GM19463 (cell line): ENCODE measurements around the gene WDR17.
A peak's percentile ranks its signal among the peaks of the same experiment; 100 is the strongest.

Source experiments
- ATAC-seq: cut with Tn5 transposase; IDR thresholded peaks from one replicate; pipeline ENCODE4 v1.9.1; 2021; ENCODE audit warnings: mild to moderate bottlenecking, moderate library complexity; ENCODE audit not compliant: unreplicated experiment

The WDR17 gene

DNA sequence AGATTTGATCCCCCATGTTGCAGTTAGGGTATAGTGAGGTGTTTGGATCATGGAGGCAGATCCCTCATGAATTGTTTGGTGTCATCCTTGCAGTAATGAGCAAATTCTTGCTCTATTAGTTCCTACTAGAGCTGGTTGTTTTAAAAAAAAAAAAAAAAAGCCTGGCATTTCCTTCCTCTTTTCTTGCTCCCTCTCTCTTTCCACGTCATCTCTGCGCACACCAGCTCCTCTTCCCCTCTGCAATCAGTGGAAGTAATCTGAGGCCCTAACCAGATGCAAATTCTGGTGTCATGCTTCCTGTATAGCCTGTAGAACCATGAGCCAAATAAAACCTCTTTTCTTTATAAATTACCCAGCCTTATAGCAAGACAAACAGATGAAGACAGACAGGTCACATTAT, 24.5 kb downstream of the WDR17 start:
- ATAC-seq: no peak

DNA sequence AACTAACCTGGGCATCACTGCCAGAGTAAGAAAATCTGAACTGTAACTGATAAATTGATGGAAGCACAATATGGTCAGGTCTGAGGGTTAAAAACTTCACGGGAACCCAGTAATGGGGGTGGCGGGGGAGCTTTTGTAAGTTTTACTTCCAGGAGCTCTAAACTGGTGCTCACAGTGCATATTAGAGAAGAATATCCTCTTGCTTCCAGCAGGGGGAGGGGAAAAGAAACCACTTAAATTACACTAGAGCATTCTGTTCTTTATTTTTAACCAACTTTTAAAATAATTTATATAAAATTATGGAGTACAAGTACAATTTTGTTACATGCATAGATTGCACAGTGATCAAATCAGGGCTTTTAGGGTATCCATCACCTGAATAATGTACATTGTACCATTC, 33.7 kb downstream of the WDR17 start:
- no peak for ATAC-seq

DNA sequence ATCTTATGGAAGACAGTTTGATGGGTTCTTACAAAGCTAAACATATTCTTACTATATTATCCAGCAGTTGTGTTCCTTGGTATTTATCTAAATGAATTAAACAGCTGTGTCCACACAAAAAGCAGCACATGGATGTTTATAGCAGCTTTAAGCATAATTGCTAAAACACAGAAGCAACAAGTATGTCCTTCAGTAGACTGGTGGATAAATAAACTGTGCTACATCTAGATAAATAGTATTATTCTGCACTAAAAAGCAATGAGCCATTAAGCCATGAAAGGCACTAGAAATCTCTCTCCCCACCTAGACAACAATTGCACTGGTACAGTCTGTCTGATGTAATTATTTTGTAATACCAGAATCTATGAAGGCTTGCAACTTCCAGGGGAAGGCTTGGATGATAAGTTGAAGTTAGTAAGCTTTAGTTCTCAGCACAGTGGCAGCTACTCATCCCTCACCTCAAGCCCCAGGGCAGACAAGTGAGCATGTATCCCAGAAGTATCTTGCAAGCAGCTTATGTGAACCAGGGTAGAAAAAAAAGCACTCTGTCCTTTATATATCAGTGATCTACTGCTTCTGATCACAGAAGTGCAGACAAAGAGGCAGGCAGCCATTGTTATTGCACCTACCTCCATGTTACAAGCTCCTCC, 36.9 kb downstream of the WDR17 start:
- ATAC-seq: no peak

DNA sequence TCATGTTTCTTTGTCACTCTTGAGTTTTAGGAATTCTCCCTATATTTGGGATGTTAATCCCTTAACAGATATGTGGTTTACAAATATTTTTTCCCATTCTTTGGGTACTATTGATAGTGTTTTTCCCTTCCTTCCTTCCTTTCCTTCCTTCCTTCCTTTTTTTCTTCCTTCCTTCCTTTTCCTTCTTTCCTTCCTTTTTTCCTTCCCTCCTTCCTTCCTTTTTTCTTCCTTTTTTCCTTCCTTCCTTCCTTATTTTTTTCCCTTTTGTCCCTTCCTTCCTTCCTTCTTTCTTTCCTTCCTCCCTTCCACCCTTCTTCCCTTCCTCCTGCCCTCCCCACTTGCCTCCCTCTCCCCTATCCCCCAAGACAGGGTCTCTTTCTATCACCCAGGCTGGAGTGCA, 42.1 kb downstream of the WDR17 start:
- ATAC-seq: no peak

DNA sequence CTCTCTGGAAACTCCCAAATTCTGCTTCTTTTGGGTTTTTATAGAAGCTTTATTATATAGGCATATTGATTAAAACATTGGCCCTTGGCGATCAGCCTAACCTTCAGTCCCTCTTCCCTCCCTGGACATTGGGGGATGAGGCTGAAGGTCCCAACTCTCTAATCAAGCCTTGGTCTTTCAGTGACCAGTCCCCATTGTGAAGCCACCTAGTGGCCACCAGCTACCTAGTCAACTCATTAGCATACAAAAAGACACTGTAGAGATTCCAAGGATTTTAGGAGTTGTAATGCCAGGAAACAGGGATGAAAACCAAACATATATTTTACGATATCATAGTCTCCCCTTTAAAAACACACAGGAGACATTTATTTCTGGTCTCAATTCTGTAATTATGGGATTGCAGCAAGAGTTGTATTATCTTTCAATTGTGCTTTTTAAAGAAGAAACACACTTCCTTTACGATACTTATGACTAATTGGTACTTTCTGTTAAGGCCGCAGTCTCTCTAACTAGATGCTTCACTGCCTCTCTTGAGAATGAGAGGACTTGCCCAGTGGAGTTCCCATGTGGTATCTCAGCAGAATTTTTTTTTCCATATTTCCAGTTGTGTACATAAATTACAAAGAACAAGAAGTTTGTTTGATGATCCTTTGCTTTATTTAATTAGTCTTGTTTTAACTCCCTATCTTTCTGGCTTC, 58.2 kb downstream of the WDR17 start:
- ATAC-seq: peak; percentile 100

DNA sequence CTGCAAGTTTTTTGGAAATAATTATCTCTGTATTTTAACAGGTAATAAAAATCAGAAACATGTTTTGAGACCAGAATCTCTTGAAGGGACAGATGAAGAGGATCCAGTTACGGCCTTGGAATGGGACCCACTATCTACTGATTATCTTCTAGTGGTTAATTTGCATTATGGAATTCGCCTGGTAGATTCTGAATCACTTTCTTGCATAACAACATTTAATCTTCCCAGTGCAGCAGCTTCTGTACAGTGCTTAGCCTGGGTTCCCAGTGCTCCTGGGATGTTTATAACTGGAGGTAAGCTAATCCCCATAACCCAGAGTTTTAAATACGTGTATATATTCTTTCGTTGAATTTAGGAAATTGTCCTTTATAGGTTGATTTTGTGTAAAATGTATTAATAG, 59.4 kb downstream of the WDR17 start:
- no peak for ATAC-seq

DNA sequence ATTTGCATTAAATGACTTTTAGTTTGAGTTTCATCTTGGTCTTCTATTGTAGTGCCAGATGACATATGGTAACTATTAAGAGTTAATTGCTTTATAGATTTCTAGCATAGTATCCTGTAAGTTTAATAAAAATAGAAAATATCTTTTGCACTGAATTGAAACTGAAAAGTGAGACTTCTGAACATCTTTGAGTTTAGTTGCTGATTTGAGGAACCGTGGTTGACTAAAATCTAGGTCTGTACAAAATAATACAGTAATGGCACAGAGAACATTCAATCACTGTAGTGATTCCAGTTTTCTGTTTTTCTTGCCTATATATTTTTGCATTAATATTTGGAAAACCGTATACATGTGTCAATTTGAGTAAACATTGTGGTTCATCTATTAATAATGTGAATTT, 69.0 kb downstream of the WDR17 start:
- no peak for ATAC-seq

DNA sequence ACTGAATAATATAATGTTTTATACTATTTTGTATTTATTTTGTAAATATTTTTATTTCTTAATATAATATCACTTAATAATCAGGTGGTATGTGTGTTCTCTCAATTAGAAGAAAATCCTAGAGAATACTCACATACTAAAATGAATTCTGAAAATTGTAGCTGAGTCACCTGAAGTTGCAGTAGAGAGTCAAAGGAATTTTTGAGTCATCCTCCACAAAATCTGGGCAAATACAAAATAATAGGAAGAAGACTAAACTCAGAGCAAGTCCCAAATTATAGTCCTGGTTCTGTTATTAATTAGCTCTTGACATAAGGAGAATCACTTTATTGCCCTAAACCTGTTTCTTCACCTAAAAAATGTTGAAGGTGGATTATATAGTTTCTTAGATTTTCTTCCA, 72.0 kb downstream of the WDR17 start:
- no peak for ATAC-seq

DNA sequence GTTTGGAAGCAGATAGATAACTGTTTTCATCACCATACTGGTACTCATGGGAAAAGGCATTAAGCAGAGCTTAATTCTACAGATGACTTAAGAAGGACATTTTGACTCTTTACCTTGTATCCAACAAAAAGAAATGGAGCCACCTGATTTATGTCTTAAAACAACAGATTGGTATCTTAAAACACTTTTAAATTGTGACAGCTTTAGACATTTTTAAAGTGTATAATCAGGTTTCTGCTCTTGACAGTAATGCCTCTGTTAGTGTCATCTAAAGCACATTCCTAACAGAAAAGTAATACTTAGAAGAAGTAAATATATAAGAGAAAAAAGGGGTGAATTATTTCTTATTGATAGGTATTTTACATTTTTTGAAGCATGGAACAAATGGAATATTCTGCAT, 73.9 kb downstream of the WDR17 start:
- ATAC-seq: no peak

DNA sequence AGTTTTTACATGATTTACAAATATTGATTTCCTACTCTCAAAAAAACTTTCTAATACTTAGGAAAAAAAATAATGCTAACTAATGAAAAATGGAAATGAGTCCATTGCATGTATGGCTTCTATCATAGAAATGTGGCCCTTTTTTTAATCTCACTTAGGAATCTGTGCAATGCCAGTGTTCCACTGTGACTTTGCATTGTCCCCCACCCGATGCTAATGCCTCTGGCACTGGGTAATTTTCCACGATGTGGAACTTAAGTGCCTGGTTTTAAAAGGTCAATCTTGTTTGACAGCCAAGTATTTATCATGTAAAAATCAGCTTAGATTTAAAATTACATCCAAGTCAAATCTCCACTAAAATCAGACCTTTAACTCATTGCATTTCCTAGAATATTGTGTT, 76.6 kb downstream of the WDR17 start:
- ATAC-seq: no peak

DNA sequence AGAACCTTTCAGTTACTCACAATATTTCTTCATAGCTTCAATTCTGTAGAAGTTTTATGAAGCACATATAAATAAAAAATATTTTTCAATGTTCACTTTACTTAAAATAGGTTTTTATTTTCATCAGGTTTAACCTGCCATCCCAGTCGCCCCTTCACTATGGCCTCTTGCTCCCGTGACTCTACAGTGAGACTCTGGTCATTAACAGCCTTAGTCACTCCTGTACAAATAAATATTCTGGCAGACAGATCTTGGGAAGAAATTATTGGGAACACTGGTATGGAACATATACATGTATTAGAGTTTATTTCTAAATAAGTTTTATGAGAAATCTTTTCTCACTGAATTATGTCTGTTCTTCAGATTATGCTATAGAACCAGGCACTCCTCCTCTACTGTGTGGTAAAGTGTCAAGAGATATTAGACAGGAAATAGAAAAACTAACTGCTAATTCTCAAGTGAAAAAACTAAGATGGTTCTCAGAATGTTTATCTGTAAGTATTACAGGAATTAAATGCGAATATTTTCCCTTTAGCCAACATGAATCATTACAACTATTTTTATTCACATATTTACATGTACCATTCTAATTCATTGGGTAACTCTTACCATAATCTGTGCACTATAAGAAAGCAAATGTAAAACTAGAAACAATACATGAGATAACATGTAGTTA, 84.2 kb downstream of the WDR17 start:
- ATAC-seq: no peak

DNA sequence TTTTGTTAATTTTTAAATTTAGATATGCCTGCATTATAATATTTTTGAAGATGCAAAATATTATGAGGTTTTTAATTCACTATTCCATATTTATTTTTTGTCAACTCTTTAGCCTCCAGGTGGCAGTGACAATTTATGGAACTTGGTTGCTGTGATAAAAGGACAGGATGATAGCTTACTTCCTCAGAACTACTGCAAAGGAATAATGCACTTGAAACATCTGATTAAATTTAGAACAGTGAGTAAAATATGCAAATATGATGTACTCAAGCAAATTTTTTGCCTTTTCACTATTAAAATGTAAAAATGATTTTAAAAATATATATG, 84.7 kb downstream of the WDR17 start:
- no peak for ATAC-seq

DNA sequence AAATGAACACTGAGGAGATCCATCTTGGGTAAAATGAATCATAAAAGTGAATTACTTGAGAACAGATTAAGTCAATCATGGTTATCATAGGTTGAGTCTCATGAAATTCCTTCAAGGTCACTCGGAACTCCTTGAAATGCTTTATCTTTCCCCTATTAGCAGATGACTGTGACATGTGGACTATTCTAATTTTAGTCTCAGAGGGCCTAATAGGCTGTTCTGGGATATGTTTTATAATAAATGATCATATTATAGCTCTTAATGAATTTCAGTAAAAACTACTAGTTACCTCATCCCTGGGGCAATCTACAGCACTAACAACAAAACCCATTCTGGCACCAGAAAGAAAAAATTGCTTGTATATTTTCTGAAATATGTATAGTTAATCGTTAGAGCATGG, 85.1 kb downstream of the WDR17 start:
- ATAC-seq: no peak

DNA sequence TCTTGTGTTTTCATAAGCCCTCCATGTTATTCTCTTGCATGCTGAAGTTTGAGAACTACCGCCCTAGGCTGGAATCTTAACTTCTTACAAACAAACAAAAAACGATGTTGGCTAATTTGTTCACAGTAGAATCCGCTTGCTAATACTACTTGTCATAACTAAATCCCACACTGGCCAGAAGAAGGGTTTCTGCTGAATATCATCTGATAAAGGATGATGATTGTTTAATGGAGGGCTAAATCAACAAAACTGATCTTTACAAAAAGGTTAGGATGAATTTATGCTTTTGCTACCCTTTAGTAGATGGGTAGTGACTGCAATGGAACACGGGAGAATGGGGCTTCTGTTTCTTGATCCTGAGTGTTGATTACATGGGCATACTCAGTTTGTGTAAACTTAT, 87.5 kb downstream of the WDR17 start:
- ATAC-seq: no peak

DNA sequence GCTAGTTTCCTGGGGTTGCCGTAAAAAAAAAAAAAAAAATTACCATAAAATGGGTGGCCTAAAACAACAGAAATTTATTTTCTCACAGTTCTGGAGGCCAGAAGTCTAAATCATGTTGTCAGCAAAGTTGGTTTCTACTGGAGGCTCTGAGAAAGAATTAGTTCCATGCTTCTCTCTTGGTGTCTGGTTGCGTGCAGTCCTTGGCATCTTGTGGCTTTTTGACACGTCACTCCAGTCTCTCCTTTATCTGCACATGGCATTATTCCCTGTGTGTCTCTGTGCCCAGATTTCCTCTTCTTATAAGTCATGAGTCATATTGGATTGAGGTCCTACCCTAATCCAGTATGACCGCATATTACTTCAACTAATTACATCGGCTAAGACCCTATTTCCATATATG, 91.0 kb downstream of the WDR17 start:
- ATAC-seq: no peak

DNA sequence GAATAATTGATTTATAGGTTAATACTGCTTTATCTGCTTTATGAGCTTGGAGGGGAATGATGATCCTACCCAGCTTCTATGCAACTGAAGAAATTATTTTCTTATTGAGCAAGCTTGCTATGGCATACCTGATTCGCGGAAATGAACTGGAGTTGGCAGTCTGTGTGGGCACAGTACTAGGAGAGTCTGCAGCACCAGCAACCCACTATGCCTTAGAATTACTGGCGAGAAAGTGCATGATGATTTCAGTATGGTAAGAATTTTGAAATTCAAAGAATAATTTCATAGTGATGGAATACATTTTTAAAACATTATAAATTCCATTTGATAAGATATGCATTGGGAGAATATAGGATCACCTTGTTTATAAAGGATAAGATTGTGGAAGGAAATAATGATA, 97.4 kb downstream of the WDR17 start:
- ATAC-seq: no peak

DNA sequence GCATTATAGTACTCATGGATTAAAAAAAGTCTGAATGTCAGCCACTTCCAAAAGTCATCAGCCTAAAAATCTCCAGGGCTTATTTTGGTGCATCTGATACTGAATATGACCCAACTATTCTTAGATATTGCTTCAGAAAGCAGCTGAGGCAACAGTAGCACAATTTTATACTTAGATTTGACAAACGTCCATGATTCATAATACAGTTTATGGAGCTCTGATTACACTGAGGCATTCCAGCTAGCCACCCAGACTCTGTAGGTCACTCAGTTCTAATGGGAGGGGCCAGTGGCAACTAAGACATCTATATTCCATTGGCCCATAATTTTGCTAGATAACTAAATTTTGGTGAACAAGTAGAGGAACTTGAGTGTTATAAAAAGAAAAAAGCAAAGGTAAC, 119.4 kb downstream of the WDR17 start:
- no peak for ATAC-seq

DNA sequence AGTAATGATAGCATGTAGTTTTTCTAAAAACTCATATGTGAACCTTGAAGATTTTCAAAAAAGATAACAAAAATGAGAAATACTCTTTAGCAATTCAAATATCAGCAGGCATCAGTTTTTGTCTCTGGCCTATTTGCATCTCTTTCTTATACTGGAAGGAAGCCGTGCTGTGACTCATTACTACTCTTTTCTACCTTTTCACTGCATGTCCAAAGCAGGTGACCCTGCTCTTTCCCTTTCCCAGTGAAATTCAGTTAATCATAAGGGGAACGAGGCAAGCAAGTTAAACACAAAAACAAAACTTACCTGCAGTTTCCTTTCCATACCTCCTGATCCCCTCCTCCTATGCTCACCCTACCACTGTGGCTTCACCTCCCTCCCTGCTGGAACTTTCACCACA, 120.4 kb downstream of the WDR17 start:
- ATAC-seq: no peak

DNA sequence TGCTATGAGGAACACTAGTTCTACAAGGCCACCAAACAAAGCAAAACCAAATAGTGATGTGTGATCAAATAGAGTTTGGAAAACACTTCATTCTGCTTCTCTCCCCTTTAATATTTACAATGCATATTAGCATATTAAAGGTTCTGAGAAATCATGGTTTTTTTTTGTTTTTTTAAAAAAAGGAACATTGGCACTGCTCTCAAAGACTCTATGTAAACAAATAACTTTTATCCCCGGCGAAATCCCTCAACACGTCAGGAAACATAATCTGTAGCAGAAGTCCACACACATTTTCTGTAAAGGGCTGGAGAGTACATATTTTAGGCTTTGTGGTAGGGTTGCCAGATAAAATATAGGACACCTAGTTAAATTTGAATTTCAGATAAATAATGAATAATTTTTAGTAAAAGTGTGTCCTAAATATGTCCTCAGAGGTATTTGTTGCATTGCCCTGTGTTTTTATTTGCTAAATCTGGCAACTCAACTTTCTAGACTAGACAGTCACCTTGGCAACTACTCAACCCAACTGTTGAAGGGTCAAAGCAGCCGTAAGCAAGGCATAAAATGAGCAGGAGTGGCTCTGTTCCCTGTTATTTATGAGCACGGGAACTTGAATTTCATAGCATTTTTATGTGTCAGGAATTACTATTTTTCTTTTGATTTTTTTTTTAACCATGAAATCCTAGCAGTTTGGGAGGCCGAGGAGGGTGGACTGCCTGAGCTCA, 121.2 kb downstream of the WDR17 start:
- ATAC-seq: no peak

DNA sequence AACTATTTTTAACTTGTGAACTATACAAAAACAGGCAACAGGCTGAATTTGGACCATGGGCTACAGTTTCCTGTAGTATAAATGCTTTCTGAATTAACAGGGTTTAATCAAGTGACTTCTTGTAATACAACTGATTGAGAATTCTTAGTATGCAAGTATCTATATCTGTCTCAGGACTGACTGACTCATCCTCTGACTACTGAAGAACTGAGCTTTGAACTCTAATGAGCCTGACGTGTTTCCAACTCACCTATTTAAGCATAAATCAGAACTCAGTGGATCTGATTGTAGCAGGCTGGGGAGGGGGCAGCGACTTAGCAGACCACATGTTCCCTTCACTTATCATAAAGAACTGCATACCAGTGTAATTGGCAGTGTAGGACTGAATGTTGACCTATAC, 122.0 kb downstream of the WDR17 start:
- peak; percentile 51 for ATAC-seq

DNA sequence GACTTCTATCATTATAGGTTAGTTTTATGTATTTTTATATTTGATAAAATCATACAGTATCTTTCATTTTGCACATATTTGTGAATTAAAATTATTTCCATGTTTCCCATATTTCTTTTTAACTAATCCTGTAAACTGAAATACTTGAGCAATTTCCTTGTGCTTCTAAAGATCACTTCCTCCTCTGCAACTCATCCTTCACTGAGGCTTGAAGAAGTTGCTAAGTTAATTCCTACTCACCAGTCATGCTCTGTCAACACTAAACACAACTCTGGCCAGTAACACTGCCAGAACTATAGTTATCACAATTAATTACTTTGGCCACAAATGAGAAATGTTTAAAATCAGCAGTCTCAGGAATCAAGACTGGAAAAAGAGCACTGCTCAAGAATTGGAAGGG, 123.0 kb downstream of the WDR17 start:
- no peak for ATAC-seq
